HG02870 (cell line): ENCODE measurements around the gene DHX57.
"Not testable (repeated sequence)": the region's sequence is repeated elsewhere in the genome, so short reads cannot be mapped to it uniquely, and the experiment has no call there.

ENCODE experiments used
- ATAC-seq: cut with Tn5 transposase; IDR thresholded peaks from one replicate; pipeline ENCODE4 v1.9.1; 2021; ENCODE audit warnings: mild to moderate bottlenecking, moderate library complexity; ENCODE audit not compliant: unreplicated experiment

Gene DHX57

DNA sequence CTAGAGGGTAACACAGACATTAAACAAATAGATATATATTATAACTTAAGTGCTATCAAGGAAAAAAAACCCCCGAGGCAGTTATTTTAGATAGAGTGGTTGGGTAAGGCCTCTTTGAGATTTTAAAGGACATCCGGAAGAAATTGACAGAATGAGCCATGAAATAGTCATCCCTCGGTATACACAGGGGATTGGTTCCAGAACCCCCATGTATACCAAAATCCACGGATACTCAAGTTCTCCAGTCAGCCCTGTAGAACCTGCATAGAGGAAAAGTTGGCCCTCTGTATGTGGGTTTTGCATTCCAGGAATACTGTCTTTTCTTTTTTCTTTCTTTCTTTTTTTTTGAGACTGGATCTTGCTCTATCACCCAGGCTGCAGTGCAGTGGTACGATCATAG lies 2.0 kb downstream of the DHX57 start:
- ATAC-seq: no peak

- ATAC-seq: no peak
Observed at GRCh38 chr2:38871432-38871831, 4.3 kb downstream of the DHX57 start.

DNA sequence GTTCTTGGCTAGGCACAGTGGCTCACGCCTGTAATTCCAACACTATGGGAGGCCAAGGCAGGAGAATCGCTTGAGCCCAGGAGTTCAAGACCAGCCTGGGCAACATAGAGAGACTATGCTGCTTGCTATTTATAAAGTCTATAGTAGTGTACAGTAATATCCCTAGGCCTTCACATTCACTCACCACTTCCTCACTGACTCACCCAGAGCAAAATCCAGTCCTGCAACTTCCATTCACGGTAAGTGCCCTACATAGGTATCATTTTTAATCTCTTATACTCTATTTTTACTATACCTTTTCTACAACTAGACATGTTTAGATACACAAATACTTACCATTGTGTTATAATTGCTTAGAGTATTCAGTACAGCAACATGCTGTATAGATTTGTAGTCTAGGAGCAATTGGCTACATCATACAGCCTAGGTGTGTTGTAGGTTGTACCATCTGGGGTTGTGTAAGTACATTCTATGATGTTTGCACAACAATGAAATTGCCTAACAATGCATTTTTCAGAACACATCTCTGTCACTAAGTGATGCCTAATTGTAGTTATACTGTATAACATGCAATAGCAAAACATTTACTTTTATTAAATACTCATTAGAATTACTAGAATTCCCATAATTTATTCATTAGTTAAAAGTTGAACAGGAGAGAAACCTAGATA lies 8.8 kb downstream of the DHX57 start:
- ATAC-seq: no peak

DNA sequence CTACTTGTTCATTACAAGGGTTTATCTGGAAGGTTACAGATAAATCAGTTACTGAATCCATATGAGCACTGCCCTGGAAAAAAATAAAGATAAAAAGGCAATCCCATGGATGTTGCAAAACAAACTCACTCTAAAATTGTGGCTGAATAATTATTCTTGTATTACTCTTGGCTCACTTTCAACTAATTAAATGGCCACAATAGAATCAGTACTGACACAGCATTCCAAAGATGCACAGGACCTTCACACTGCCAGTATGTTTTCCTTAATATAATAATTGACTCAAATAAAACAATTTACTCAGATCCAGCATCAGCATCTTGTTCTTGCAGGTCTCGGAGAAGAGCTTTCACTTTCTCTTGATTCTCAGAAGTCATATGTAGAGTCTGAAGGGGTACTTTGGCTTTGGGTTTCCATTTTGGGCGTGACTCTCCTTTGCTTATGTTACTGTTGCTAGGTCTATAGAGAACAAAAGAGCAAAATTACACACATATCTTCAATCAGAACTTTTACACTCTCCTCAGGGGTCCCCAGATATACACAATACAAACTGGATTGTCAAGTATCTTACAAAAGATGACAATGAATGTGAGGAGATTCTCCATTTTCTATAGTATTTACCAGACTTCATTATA lies 12.6 kb downstream of the DHX57 start:
- no peak for ATAC-seq

DNA sequence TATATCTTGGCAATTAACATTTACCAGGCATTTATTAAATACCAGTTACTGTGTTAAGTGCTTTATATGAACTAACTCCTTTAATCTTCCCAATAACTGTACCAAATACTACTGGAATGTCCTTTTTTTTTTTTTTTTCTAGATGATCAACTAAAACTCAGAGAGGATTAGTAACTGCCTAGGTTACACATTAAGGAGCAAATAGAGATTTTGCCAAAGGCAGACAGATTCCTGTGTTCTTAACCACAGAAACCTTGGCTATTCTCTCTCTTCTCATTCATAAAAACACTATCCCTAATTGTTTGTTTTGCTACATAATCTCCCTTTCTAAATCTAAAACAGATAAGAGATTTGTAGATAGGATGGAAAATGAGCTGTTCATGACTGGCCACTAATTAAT lies 13.3 kb downstream of the DHX57 start:
- no peak for ATAC-seq

- no peak for ATAC-seq
Observed at GRCh38 chr2:38856165-38856564, 19.6 kb downstream of the DHX57 start.

- ATAC-seq: peak; percentile 94
Observed at GRCh38 chr2:38850045-38850444, 25.7 kb downstream of the DHX57 start.

DNA sequence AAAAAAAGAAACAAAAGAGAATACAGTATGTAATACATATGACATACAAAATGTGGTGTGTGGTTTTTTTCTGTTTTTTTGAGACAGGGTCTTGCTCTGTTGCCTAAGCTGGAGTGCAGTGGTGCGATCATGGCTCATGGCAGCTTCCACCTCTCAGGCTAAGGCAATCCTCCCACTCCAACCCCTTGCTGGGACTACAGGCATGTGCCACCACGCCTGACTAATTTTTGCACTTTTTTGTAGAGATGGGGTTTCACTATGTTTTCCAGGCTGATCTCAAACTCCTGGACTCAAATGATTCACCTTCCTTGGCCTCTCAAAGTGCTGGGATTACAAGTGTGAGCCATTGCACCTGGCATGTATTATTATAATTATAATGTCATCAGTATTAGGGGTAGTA lies 38.9 kb downstream of the DHX57 start:
- ATAC-seq: peak; percentile 19

GRCh38 chr2:38835990-38836389 lies 39.7 kb downstream of the DHX57 start:
- ATAC-seq: peak; percentile 97

GRCh38 chr2:38835015-38835601 lies 40.6 kb downstream of the DHX57 start:
- ATAC-seq: no peak

- no peak for ATAC-seq
Observed at GRCh38 chr2:38830526-38831159, 45.1 kb downstream of the DHX57 start.

DNA sequence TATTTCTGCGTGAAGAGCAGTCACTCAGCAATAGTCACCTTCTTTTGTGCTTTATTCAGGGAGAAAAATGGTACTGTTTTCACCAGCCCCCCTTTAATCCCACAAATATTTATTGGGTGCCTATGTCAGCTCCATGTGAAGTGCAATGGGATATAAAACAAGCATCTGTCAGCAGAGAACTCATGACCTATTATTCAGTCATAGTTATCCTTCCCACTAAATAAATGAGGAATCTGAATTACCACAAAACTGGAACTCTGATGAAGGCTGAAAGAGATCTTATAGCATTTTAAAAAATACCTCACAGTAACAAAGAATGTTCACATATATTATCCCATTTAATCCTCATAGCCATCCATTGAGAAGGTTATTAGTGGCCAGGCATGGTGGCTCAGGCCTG lies 45.8 kb downstream of the DHX57 start:
- no peak for ATAC-seq

DNA sequence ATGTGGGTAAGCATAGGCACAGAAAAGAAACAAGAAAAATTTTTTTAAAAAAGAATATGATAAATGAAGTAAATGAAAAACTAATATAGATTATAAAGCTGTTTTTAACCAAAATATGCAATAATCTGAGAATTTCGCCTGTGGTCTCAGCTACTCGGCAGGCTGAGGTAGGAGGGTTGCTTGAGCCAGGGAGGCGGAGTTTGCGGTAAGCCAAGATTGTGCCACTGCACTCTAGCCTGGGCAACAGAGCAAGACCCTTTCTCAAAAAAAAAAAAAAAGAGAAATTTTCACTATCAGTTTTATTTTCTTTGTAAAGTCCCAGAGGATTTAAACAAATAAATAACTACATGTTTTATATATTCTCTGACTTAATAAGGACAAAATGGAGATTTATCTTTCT lies 47.3 kb downstream of the DHX57 start:
- no peak for ATAC-seq

GRCh38 chr2:38827539-38828145 lies 48.1 kb downstream of the DHX57 start:
- ATAC-seq: not testable (repeated sequence)

GRCh38 chr2:38825956-38826355 lies 49.8 kb downstream of the DHX57 start:
- ATAC-seq: no peak

GRCh38 chr2:38824906-38825305 lies 50.8 kb downstream of the DHX57 start:
- ATAC-seq: no peak

DNA sequence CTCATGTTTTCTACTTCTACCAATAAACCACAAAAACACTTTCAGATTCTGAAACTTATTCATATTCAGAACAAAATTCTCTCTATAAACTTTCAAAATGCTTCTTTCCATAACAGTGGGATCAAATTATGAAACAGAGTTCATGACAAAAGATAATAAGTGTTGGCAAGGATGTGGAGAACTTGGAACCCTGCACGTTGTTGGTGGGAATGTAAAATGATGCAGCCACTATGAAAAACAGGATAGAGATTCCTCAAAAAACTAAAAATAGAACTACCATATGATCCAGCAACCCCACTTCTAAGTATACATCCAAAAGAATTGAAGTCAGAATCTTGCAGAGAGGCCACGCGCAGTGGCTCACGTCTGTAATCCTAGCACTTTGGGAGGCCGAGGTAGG lies 52.3 kb downstream of the DHX57 start:
- no peak for ATAC-seq

DNA sequence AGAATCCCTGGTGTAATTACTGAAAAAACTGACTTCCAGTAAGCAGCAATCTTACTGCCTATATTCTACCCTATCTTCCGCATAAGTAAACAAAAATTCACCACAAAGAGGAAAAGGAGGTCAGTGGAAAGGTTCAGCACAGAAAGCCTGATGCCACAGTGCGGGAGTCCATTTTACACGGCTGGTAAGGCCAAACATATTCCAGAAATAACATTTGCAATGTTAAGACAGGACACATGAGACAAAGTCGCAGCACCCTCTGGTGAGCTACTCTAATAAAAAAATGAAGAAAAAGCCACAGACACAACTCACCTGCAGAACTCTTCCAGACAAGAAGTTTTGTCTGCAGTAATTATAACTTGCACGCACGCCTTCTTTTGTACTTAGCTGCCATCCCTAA lies 57.2 kb downstream of the DHX57 start:
- no peak for ATAC-seq

- ATAC-seq: no peak
Observed at GRCh38 chr2:38815936-38816335, 59.8 kb downstream of the DHX57 start.

DNA sequence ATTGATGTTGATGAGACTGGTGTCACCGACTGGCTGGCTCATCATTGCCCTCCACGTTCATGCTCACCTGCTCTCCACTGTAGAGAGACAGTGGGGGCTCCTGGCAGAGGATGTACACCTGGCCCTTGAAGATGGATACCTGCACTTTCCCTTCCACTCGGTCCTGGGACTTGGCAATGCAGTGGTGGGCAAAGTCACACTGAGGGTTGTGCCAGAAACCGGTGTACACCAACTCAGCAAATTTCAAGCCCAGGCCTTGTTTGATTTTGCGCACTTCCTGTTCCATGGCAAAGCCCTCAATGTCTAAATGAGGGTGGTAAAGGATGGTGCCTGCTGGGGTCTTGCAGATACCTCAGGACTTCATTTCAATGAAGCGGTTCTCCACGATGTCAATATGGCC lies 65.2 kb downstream of the DHX57 start:
- ATAC-seq: no peak

DNA sequence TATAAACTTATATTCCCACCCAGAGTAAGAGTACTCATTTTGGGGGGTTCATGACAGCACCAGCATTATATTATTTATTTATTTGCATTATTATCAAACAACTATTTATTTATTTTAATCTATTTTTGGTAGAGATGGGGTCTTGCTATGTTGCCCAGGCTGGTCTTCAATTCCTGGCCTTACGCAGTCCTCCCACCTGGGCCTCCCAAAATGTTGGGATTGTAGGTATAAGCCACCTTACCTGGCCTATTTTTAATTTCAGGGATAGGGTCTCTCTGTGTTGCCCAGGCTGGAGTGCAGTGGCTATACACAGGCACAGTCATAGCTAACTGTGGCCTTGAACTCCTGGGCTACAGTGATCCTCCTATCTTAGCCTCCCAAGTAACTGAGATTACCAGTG lies 67.1 kb downstream of the DHX57 start:
- no peak for ATAC-seq

- no peak for ATAC-seq
Observed at GRCh38 chr2:38806733-38807059, 69.0 kb downstream of the DHX57 start.
